ENCODE measurements around the gene OMP.

OMP gene

DNA sequence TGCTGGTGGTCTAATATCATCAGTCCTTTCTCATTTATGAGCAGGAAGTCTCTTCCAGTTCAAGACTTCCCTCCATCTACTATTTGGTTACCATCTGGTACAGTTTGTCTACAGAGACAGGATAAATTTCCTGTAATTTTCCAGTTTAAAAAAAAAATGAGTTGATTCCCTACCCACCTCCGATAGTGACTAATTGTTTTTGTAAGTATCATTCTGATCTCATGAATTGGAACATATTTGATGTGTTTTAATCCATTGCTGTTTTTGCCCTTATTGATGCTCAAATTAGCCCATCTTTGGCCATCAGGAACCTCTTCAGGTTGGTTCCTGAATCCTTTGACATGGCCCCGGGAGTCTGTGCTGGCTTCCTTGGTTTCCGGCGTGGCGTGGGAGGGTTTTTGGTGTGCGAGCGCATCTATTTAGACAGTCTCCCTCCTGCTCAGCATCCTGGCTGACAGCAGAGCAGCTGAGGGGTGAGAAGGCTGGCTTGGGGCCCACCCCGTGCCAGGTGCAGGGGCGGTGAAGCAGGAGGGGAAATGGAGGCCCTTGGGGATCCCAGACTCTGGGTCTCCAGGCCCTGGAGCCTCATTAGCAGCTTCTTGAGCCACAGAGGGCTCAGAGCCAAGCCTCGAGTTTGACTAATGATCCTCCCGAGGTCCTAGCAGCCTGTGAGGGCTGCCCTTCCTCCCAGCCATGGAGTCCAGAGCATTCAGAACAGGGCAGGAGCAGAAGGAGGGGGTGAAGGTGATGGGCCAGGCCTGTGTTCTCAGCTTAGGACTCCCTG lies 6.8 kb downstream of the OMP start:
- Histone ChIP-seq H3K27ac (replicated peaks) (no peak overlapping the region), H3K27me3 (ENCODE audit: insufficient read depth, poor library complexity, severe bottlenecking) (no peaks in the 10 kb centered on the region), H3K4me3 (replicated peaks; ENCODE audit: insufficient read depth, low read length) (no peak overlapping the region)
- TF ChIP-seq SPI1 (IDR thresholded peaks at IDR 0.05; ENCODE audit: borderline replicate concordance, low read depth) (no peak), POLR2AphosphoS5 (IDR thresholded peaks at IDR 0.05; ENCODE audit: low read depth) (no peak), GABPA (IDR thresholded peaks at IDR 0.05; ENCODE audit: low read depth) (no peak)
- TF ChIP-seq, protein P1, sequence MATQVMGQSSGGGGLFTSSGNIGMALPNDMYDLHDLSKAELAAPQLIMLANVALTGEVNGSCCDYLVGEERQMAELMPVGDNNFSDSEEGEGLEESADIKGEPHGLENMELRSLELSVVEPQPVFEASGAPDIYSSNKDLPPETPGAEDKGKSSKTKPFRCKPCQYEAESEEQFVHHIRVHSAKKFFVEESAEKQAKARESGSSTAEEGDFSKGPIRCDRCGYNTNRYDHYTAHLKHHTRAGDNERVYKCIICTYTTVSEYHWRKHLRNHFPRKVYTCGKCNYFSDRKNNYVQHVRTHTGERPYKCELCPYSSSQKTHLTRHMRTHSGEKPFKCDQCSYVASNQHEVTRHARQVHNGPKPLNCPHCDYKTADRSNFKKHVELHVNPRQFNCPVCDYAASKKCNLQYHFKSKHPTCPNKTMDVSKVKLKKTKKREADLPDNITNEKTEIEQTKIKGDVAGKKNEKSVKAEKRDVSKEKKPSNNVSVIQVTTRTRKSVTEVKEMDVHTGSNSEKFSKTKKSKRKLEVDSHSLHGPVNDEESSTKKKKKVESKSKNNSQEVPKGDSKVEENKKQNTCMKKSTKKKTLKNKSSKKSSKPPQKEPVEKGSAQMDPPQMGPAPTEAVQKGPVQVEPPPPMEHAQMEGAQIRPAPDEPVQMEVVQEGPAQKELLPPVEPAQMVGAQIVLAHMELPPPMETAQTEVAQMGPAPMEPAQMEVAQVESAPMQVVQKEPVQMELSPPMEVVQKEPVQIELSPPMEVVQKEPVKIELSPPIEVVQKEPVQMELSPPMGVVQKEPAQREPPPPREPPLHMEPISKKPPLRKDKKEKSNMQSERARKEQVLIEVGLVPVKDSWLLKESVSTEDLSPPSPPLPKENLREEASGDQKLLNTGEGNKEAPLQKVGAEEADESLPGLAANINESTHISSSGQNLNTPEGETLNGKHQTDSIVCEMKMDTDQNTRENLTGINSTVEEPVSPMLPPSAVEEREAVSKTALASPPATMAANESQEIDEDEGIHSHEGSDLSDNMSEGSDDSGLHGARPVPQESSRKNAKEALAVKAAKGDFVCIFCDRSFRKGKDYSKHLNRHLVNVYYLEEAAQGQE (IDR thresholded peaks at IDR 0.05; ENCODE audit: insufficient replicate concordance, low read depth) = no peak
- TF ChIP-seq, protein P2, sequence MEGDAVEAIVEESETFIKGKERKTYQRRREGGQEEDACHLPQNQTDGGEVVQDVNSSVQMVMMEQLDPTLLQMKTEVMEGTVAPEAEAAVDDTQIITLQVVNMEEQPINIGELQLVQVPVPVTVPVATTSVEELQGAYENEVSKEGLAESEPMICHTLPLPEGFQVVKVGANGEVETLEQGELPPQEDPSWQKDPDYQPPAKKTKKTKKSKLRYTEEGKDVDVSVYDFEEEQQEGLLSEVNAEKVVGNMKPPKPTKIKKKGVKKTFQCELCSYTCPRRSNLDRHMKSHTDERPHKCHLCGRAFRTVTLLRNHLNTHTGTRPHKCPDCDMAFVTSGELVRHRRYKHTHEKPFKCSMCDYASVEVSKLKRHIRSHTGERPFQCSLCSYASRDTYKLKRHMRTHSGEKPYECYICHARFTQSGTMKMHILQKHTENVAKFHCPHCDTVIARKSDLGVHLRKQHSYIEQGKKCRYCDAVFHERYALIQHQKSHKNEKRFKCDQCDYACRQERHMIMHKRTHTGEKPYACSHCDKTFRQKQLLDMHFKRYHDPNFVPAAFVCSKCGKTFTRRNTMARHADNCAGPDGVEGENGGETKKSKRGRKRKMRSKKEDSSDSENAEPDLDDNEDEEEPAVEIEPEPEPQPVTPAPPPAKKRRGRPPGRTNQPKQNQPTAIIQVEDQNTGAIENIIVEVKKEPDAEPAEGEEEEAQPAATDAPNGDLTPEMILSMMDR (IDR thresholded peaks at IDR 0.05; ENCODE audit: insufficient read depth, low read length) = no peak
- DNase-seq (ENCODE audit: low read depth in 1 of 2, low spot score in 1 of 2) = no peak

DNA sequence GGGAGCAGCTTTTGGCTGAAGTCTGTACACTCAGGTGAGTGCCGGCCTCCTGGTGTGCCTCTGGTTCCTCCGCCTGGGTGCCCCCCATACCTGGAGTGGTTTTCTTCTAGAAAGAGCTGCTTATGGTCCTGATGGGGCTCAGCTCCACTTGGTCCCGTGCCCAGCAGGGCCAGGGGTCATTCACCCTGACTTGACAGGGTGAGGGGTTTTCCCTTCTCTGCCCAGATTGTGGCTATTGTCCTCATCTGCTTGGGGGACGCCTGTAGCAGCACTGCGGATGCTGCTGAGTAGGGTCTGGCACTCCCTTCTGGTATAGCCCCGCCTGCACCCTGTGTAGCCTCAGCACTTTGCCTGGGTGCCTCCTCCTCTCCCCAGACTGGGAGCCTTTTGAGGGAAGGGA lies 8.2 kb downstream of the OMP start:
- no peaks in the 10 kb centered on the region for H3K27me3 ChIP-seq (ENCODE audit: insufficient read depth, poor library complexity, severe bottlenecking)
- H3K27ac ChIP-seq (replicated peaks) = no peak overlapping the region
- DNase-seq (ENCODE audit: low read depth in 1 of 2, low spot score in 1 of 2) = no peak
- H3K4me3 ChIP-seq (replicated peaks; ENCODE audit: insufficient read depth, low read length) = no peak overlapping the region
- no peak for TF ChIP-seq SPI1 (IDR thresholded peaks at IDR 0.05; ENCODE audit: borderline replicate concordance, low read depth)

DNA sequence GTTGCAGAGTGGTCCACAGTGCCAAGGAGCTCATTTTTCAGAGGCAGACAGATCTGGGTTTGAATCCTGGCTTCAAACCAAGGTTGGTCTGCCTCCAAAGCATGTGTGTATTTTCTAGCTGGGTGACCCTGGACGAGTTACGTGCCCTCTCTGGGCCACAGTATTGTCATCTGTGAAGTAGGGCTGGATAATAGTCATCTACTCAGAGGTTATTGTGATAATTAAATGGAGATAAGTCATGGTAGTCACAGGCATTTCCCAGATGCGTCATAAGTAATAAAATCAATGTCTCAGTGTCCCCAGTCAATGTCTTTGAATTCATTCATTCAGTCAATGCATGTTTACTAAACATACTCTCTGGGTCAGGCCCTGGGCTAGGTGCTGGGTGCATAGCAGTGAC lies 8.6 kb downstream of the OMP start:
- H3K27ac ChIP-seq (replicated peaks) = no peak overlapping the region
- H3K4me3 ChIP-seq (replicated peaks; ENCODE audit: insufficient read depth, low read length) = no peak overlapping the region
- TF ChIP-seq POLR2AphosphoS5 (IDR thresholded peaks at IDR 0.05; ENCODE audit: low read depth) (no peak), GABPA (IDR thresholded peaks at IDR 0.05; ENCODE audit: low read depth) (no peak), SPI1 (IDR thresholded peaks at IDR 0.05; ENCODE audit: borderline replicate concordance, low read depth) (no peak)
- TF ChIP-seq, protein P2 (IDR thresholded peaks at IDR 0.05; ENCODE audit: insufficient read depth, low read length) = no peak
- TF ChIP-seq, protein P1 (IDR thresholded peaks at IDR 0.05; ENCODE audit: insufficient replicate concordance, low read depth) = no peak
- H3K27me3 ChIP-seq (ENCODE audit: insufficient read depth, poor library complexity, severe bottlenecking) = no peaks in the 10 kb centered on the region
- DNase-seq (ENCODE audit: low read depth in 1 of 2, low spot score in 1 of 2) = no peak

DNA sequence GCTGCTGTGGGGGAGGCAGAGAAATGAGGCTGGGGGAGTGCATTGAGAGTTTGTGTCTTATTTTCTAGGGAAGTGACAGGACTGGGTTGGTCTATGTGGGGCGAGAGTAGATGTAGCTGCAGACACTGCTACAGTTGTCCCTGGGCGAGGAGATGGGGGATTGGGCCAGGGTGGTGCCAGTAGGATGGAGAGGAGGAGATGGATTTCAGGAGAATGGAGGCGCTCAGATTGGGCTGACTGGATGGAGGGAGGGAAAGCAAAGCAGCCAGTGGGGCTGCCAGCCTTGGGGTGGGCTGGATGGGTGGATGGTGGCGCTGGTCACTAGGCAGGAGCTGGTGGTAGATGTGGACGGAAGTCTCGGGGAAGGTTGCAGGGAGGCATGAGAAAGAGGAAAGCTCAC lies 9.3 kb downstream of the OMP start:
- TF ChIP-seq, protein P2 (IDR thresholded peaks at IDR 0.05; ENCODE audit: insufficient read depth, low read length) = no peak
- TF ChIP-seq GABPA (IDR thresholded peaks at IDR 0.05; ENCODE audit: low read depth) (no peak), SPI1 (IDR thresholded peaks at IDR 0.05; ENCODE audit: borderline replicate concordance, low read depth) (no peak), POLR2AphosphoS5 (IDR thresholded peaks at IDR 0.05; ENCODE audit: low read depth) (no peak)
- TF ChIP-seq, protein P1 (IDR thresholded peaks at IDR 0.05; ENCODE audit: insufficient replicate concordance, low read depth) = no peak
- DNase-seq (ENCODE audit: low read depth in 1 of 2, low spot score in 1 of 2) = no peak
- no peaks in the 10 kb centered on the region for H3K27me3 ChIP-seq (ENCODE audit: insufficient read depth, poor library complexity, severe bottlenecking)
- no peak overlapping the region for H3K4me3 ChIP-seq (replicated peaks; ENCODE audit: insufficient read depth, low read length)
- no peak overlapping the region for H3K27ac ChIP-seq (replicated peaks)

Data from HL-60 (cell line).